Measurements from ENCODE around the gene ATG4D.
A peak's percentile ranks its signal among the peaks of the same experiment; 100 is the strongest.

ATG4D gene

GRCh38 chr19:10543059-10543419 lies 665 bp upstream of the ATG4D start:
- no peaks in the 10 kb centered on the region for H3K27me3 ChIP-seq (ENCODE audit: insufficient read depth, low read length, poor library complexity)
- peaks cover 35% of the 10 kb centered on the region for H3K79me2 ChIP-seq (ENCODE audit: insufficient read depth, low read length)
- peaks cover 8% of the 10 kb centered on the region; the same call in 1 of the 2 replicates for H4K20me1 ChIP-seq (ENCODE audit: insufficient read depth, low read length)
- H3K4me1 ChIP-seq (ENCODE audit: insufficient read depth, low read length): peaks cover 25% of the 10 kb centered on the region
- peak overlapping the region; percentile 35; the same call in 1 of the 2 replicates for H2AFZ ChIP-seq (ENCODE audit: low read depth, low read length)
- ATAC-seq (ENCODE audit: insufficient read depth, low read depth) (no peak), DNase-seq (no peak)
- peak overlapping the region in 1 of 2 experiments; percentile 91; a peak in 2 of 4 replicates for H3K4me3 ChIP-seq (ENCODE audit: low read depth in 1 of 2, low read length in 2 of 2)
- H3K36me3 ChIP-seq (ENCODE audit: insufficient read depth, low read length): peaks cover 23% of the 10 kb centered on the region
- H3K27ac ChIP-seq (ENCODE audit: low read length): no peak overlapping the region
- H3K9ac ChIP-seq (ENCODE audit: low read depth, low read length): peak overlapping the region; percentile 98; the same call in 1 of the 2 replicates
- H3K4me2 ChIP-seq (ENCODE audit: insufficient read depth, low read length): peak overlapping the region; percentile 94
- no peak for TF ChIP-seq CTCF (IDR thresholded peaks at IDR 0.05; ENCODE audit: borderline replicate concordance, extremely low read depth, low read length, poor library complexity, severe bottlenecking)
- no peaks in the 10 kb centered on the region for H3K9me3 ChIP-seq (ENCODE audit: insufficient read depth, low read length, severe bottlenecking)

GRCh38 chr19:10544242-10544752 lies 593 bp downstream of the ATG4D start:
- Histone ChIP-seq H3K27ac (ENCODE audit: low read length) (peak overlapping the region; percentile 83), H3K27me3 (ENCODE audit: insufficient read depth, low read length, poor library complexity) (no peaks in the 10 kb centered on the region), H2AFZ (ENCODE audit: low read depth, low read length) (peak overlapping the region; percentile 82), H3K79me2 (ENCODE audit: insufficient read depth, low read length) (peaks cover 46% of the 10 kb centered on the region), H3K4me2 (ENCODE audit: insufficient read depth, low read length) (peak overlapping the region; percentile 94), H3K4me1 (ENCODE audit: insufficient read depth, low read length) (peaks cover 25% of the 10 kb centered on the region), H3K9me3 (ENCODE audit: insufficient read depth, low read length, severe bottlenecking) (no peaks in the 10 kb centered on the region), H3K9ac (ENCODE audit: low read depth, low read length) (peak overlapping the region; percentile 98), H4K20me1 (ENCODE audit: insufficient read depth, low read length) (peaks cover 8% of the 10 kb centered on the region; the same call in 1 of the 2 replicates), H3K4me3 (ENCODE audit: low read depth in 1 of 2, low read length in 2 of 2) (peak overlapping the region; percentile 89 to 91), H3K36me3 (ENCODE audit: insufficient read depth, low read length) (peaks cover 35% of the 10 kb centered on the region)
- ATAC-seq (ENCODE audit: insufficient read depth, low read depth) (peak; percentile 7; the same call in 2 of the 3 replicates), DNase-seq (no peak)
- TF ChIP-seq CTCF (IDR thresholded peaks at IDR 0.05; ENCODE audit: borderline replicate concordance, extremely low read depth, low read length, poor library complexity, severe bottlenecking) (no peak), EZH2 (IDR thresholded peaks at IDR 0.05; ENCODE audit: borderline replicate concordance, low read depth, low read length, severe bottlenecking) (no peak)

GRCh38 chr19:10544753-10545251 lies 1.1 kb downstream of the ATG4D start:
- Histone ChIP-seq H3K9ac (ENCODE audit: low read depth, low read length) (peak overlapping the region; percentile 98), H3K79me2 (ENCODE audit: insufficient read depth, low read length) (peaks cover 49% of the 10 kb centered on the region), H3K4me1 (ENCODE audit: insufficient read depth, low read length) (peaks cover 25% of the 10 kb centered on the region), H2AFZ (ENCODE audit: low read depth, low read length) (no peak overlapping the region), H3K4me3 (ENCODE audit: low read depth in 1 of 2, low read length in 2 of 2) (peak overlapping the region; percentile 89 to 91; a peak in 3 of 4 replicates), H3K36me3 (ENCODE audit: insufficient read depth, low read length) (peaks cover 39% of the 10 kb centered on the region), H3K4me2 (ENCODE audit: insufficient read depth, low read length) (peak overlapping the region; percentile 94), H3K27me3 (ENCODE audit: insufficient read depth, low read length, poor library complexity) (no peaks in the 10 kb centered on the region), H3K9me3 (ENCODE audit: insufficient read depth, low read length, severe bottlenecking) (no peaks in the 10 kb centered on the region), H4K20me1 (ENCODE audit: insufficient read depth, low read length) (peaks cover 8% of the 10 kb centered on the region; the same call in 1 of the 2 replicates), H3K27ac (ENCODE audit: low read length) (peak overlapping the region; percentile 83)
- TF ChIP-seq CTCF (IDR thresholded peaks at IDR 0.05; ENCODE audit: borderline replicate concordance, extremely low read depth, low read length, poor library complexity, severe bottlenecking) (no peak), EZH2 (IDR thresholded peaks at IDR 0.05; ENCODE audit: borderline replicate concordance, low read depth, low read length, severe bottlenecking) (no peak)
- ATAC-seq (ENCODE audit: insufficient read depth, low read depth): no peak
- no peak for DNase-seq

Data from DND-41 (cell line).